Upper lobe of left lung (tissue), 4 donors: ENCODE results near the gene METTL17.

Experiments
- CTCF ChIP-seq, 6 experiments: fragments of 450-650 bp in 4 of 6; fragments of 200-600 bp in 2 of 6; sonication (generic) in 2 of 6; IDR thresholded peaks; one replicate each; pipeline ENCODE4 v1.5.1; 2016 to 2019; ENCODE audit warnings: antibody characterized with exemption in 6 of 6
- POLR2A ChIP-seq, 4 donors: fragments of 450-650 bp; IDR thresholded peaks; one replicate each; pipeline ENCODE4 v1.5.1; 2016 to 2017; ENCODE audit warnings: antibody characterized with exemption in 4 of 4, mild to moderate bottlenecking in 2 of 4

- no peak for TF ChIP-seq POLR2A (IDR thresholded peaks at IDR 0.05)
- no peak for TF ChIP-seq CTCF (IDR thresholded peaks at IDR 0.05)
These were observed 7.0 kb upstream of the METTL17 start for GRCh38 chr14:20982646-20983369.
